ENCODE data around the gene SLC39A13.

Gene SLC39A13

DNA sequence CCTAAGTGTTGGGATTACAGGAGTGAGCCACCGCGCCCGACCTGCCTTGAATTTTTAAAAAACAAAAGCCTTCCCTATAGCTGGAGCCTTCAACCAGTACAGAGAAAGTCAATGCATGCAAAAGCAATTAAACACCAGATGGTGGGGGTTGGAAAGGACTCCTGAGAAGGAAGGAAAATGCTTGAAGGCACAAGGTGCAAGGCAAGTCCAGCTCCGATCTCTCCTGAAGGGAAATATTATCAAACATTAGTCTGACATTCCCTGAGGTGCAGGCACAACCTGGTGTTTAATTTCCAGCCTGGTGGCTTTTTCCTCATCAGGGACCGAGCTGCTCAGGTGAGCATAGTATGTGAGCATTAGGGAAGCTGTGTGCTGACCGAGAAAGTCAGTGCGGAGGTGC is 53.5 kb downstream of the SLC39A13 start:
- DNase-seq, result no peak

GRCh38 chr11:47464483-47464882 is 56.1 kb downstream of the SLC39A13 start:
- no peak for DNase-seq

Data from hematopoietic multipotent progenitor cell treated with erythropoietin and hydrocortisone succinate and interleukin-3 and kit ligand, for 6 days (in vitro differentiated cells).